DND-41 (cell line): ENCODE results near the gene SEL1L.

Source experiments
- CTCF ChIP-seq: IDR thresholded peaks from 2 replicates; pipeline ENCODE4 v1.5.1; 2012; ENCODE audit warnings: borderline replicate concordance, low read length, moderate library complexity, mild to moderate bottlenecking; ENCODE audit not compliant: poor library complexity, severe bottlenecking; ENCODE audit errors: extremely low read depth
- EZH2 ChIP-seq: IDR thresholded peaks from 3 replicates; pipeline ENCODE4 v1.6.1; 2012; ENCODE audit warnings: borderline replicate concordance, low read depth, mild to moderate bottlenecking, moderate library complexity, low read length, inconsistent platforms; ENCODE audit not compliant: severe bottlenecking

DNA sequence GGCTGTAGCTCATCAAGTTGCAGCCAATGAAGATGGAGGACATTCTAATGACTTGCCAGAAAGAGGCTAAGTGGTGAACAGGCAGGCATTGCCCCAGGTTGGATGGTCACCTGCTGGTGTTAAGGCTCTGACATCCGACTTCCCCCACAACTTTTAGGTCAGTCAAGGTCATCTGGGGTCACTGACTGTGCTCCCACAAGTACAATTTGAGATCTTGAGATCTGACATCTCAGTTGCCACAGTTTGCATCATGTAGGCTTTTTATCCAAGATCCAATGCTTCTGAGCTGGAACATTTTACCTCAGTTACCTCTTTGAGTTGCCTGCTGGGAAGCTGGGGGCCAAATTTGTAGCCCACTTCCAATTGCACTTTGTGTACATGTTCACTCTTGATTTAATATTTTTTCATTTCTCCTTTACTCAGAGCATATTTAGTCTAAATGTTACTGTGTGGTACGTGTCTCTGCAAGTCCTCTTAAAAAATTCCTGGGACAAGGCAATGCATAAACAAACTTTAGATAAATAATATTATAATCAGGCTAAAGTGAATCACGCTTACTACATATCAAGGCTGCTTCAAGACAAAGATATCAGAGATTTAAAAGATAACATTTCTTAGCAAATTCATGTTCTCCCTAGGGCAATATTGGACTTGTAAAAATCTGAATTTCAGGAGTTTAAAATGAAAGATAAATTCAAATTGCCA lies 61.4 kb downstream of the SEL1L start:
- TF ChIP-seq CTCF = no peak
- no peak for TF ChIP-seq EZH2
